ENCODE data around the gene ADAMTS3.

The ADAMTS3 gene

DNA sequence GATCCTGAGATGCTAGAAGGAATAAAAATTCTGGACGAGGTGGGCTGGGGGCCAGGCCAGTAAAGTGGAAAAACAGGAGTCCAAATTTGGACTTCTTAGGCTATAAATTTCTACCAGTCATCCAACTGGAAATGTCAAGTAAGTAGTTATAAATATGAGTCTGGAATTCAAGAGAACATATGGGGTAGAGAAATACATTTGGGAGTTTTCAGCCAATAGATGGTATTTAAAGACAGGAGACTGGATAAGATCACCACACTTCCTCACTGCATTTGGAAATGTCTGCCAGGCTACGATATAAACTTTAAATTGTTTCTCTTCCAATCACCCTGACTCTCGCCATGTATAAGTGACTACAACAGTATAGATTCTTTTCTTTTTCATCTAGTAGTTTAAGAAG is 294.8 kb downstream of the ADAMTS3 start:
- no peak for DNase-seq

GRCh38 chr4:72255269-72255668 is 313.8 kb downstream of the ADAMTS3 start:
- DNase-seq, result no peak

DNA sequence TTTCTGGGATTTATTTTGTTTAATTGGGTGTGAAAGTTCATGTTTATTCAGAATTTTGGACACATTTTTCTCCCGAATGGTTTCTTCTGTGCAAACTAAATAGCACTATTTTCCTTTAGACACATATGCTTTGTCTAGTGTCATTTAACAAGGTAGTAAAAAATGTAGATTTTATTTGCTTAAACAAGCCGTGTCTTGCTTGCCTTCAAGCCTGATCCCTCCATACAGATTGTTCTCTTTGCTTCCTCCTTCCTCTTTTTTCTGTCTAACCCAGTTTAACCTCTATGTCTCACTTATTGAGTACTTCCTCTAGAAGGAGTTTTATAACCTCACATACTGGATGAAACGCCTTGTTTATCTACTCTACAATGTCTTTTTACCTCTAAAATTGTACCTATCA is 325.4 kb downstream of the ADAMTS3 start:
- no peak for DNase-seq

GRCh38 chr4:72239487-72240116 is 329.4 kb downstream of the ADAMTS3 start:
- no peak for DNase-seq
